Endodermal cell (in vitro differentiated cells): ENCODE results near the gene TMEM134. TPM values are rescaled to one million over a fixed set of nuclear protein-coding genes. Genes with fewer than 3 reads are reported as not detected.

Experiments used
- DNase-seq: peaks from one replicate; pipeline ENCODE4 v3.0.0-alpha.2; 2017
- H3K27ac ChIP-seq: 2 replicates; pipeline ENCODE4 v1.5.1; 2013; ENCODE audit warnings: mild to moderate bottlenecking, low read depth, low read length, moderate library complexity
- H3K27me3 ChIP-seq: 2 replicates; pipeline ENCODE4 v1.6.1; 2013; ENCODE audit warnings: mild to moderate bottlenecking, low read length, moderate library complexity; ENCODE audit not compliant: insufficient read depth, control insufficient read depth, poor library complexity, severe bottlenecking
- H3K36me3 ChIP-seq: 2 replicates; pipeline ENCODE4 v1.7.0; 2013; ENCODE audit warnings: mild to moderate bottlenecking, low read length, moderate library complexity; ENCODE audit not compliant: control insufficient read depth, insufficient read depth
- H3K4me1 ChIP-seq: one replicate; pipeline ENCODE4 v1.7.0; 2013; ENCODE audit warnings: low read length; ENCODE audit not compliant: control insufficient read depth, insufficient read depth
- H3K4me3 ChIP-seq: 2 replicates; pipeline ENCODE4 v1.5.1; 2013; ENCODE audit warnings: mild to moderate bottlenecking, low read length, moderate library complexity
- H3K9ac ChIP-seq: 2 replicates; pipeline ENCODE4 v1.6.1; 2013; ENCODE audit warnings: mild to moderate bottlenecking, low read length, moderate library complexity; ENCODE audit not compliant: poor library complexity, severe bottlenecking; ENCODE audit errors: extremely low read depth
- H3K9me3 ChIP-seq: 2 replicates; pipeline ENCODE4 v1.6.1; 2013; ENCODE audit warnings: mild to moderate bottlenecking, low read length, moderate library complexity; ENCODE audit not compliant: control insufficient read depth
- H3K27ac Mint-ChIP-seq: 2 replicates; pipeline ENCODE4 v1.8.0; 2020; ENCODE audit warnings: mixed read lengths
- H3K27me3 Mint-ChIP-seq: 2 replicates; pipeline ENCODE4 v1.8.0; 2021; ENCODE audit warnings: mild to moderate bottlenecking, mixed read lengths; ENCODE audit not compliant: insufficient read depth
- H3K36me3 Mint-ChIP-seq: 2 replicates; pipeline ENCODE4 v1.8.0; 2020; ENCODE audit warnings: low read depth, mixed read lengths
- H3K4me1 Mint-ChIP-seq: 2 replicates; pipeline ENCODE4 v1.8.0; 2020; ENCODE audit warnings: mixed read lengths
- H3K4me3 Mint-ChIP-seq: 2 replicates; pipeline ENCODE4 v1.8.0; 2020; ENCODE audit warnings: mild to moderate bottlenecking, moderate library complexity, mixed read lengths
- H3K9me3 Mint-ChIP-seq: 2 replicates; pipeline ENCODE4 v1.8.0; 2020; ENCODE audit warnings: mild to moderate bottlenecking, mixed read lengths
- CTCF ChIP-seq: fragments of 200-600 bp; sonication (generic); conservative IDR thresholded peaks from 2 replicates; pipeline ENCODE4 v1.5.0; 2021; ENCODE audit warnings: antibody characterized with exemption, mild to moderate bottlenecking
- WGBS, 2 experiments: methylation state at CpG; one replicate each; pipeline versions ENCODE4 v1.1.5 to v1.1.7; 2013; ENCODE audit warnings: missing lambda C conversion rate in 2 of 2, mixed read lengths in 1 of 2; ENCODE audit not compliant: insufficient coverage in 1 of 2, insufficient read length in 1 of 2; 5-methylcytosine and 5-hydroxymethylcytosine counted together
- total RNA-seq, 2 donors: library from RNA; stranded (reverse); fragmentation: NEBNext Ultra II Directional in 1 of 2; extraction: Animal tissue kit (Norgen Biotek cat#: 25700) in 1 of 2; gene quantifications; 2 replicates in 1 of 2; 3 replicates in 1 of 2; pipeline ENCODE4 v1.2.1, GENCODE V29; 2021

TMEM134 gene
- total RNA-seq, 2 donors from 2014 or later, result 67.4 to 87.8 TPM

- no peak for DNase-seq
- peaks cover 3% of the 10 kb centered on the region for H3K4me1 Mint-ChIP-seq
- WGBS, 2 experiments, result 95 to 97% methylated on average over 10 to 22 of the region's 22 CpGs
- no peak overlapping the region for H3K4me3 ChIP-seq
- H3K27ac ChIP-seq, result no peak overlapping the region
- no peaks in the 10 kb centered on the region for H3K9me3 ChIP-seq
- H3K9me3 Mint-ChIP-seq, result no peaks in the 10 kb centered on the region
- H3K27ac Mint-ChIP-seq, result no peak overlapping the region
- H3K36me3 ChIP-seq, result peaks cover 40% of the 10 kb centered on the region
- no peaks in the 10 kb centered on the region for H3K27me3 Mint-ChIP-seq
- peaks cover 25% of the 10 kb centered on the region for H3K36me3 Mint-ChIP-seq
- TF ChIP-seq CTCF, result no peak
- no peaks in the 10 kb centered on the region for H3K27me3 ChIP-seq
- no peak overlapping the region for H3K4me3 Mint-ChIP-seq
- no peak overlapping the region for H3K9ac ChIP-seq
- no peaks in the 10 kb centered on the region for H3K4me1 ChIP-seq
These were observed 35.3 kb downstream of the TMEM134 start for GRCh38 chr11:67433536-67434394.

GRCh38 chr11:67432655-67433349 lies 36.2 kb downstream of the TMEM134 start:
- Histone ChIP-seq H3K36me3 (peaks cover 37% of the 10 kb centered on the region), H3K27ac (no peak overlapping the region), H3K9me3 (no peaks in the 10 kb centered on the region), H3K9ac (no peak overlapping the region), H3K4me1 (peaks cover 3% of the 10 kb centered on the region), H3K4me3 (no peak overlapping the region), H3K27me3 (no peaks in the 10 kb centered on the region)
- H3K4me1 Mint-ChIP-seq, result peaks cover 3% of the 10 kb centered on the region
- peaks cover 25% of the 10 kb centered on the region for H3K36me3 Mint-ChIP-seq
- no peak for TF ChIP-seq CTCF
- H3K4me3 Mint-ChIP-seq, result no peak overlapping the region
- 91 to 94% methylated on average over 12 to 21 of the region's 22 CpGs for WGBS, 2 experiments
- H3K9me3 Mint-ChIP-seq, result no peaks in the 10 kb centered on the region
- H3K27ac Mint-ChIP-seq, result no peak overlapping the region
- H3K27me3 Mint-ChIP-seq, result no peaks in the 10 kb centered on the region
- DNase-seq, result no peak

DNA sequence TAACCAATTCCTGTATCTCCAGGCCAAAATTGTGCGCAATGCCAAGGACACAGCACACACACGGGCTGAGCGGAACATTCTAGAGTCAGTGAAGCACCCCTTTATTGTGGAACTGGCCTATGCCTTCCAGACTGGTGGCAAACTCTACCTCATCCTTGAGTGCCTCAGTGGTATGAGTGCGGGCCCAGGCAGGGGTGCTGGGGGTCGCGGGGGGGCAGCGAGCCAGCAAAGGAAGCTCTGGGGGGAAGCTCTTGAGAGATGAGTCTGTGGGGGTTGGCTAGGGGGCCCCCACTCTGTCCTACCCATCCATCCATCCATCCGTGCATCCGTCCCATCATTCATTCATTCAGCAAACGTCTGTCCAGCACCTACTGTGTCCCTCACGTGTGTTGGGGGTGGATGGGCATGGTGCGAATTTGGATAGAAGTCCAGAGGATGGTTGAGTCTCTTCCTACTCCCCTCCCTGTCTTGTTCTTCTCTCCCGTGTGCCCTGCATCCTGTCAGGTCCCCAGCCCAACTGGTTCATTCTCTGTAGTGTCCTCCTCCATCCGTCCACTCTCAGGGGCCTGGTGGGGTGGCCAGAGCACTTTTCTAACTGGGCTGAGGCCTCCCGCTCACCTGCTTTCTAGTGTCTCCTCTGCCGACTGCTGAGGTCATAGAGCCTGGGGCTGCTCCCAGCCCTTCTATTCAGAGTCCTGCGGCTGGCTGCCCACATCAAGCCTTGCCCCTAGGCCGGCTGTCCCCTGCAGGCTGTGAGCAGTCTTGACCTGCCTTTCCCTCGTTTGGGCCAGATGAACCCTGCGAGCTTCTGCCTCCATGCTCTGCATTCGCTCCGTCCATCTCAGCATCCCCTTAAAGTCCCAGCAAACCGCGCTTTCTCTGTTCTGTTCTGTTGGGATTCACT lies 37.5 kb downstream of the TMEM134 start:
- Histone ChIP-seq H3K9me3 (no peaks in the 10 kb centered on the region), H3K4me1 (peaks cover 3% of the 10 kb centered on the region), H3K27ac (no peak overlapping the region), H3K36me3 (peaks cover 30% of the 10 kb centered on the region), H3K4me3 (no peak overlapping the region), H3K9ac (no peak overlapping the region), H3K27me3 (no peaks in the 10 kb centered on the region)
- Mint-ChIP-seq H3K36me3 (peaks cover 25% of the 10 kb centered on the region), H3K4me3 (no peak overlapping the region), H3K27ac (peak overlapping the region; percentile 74), H3K4me1 (peaks cover 4% of the 10 kb centered on the region), H3K27me3 (no peaks in the 10 kb centered on the region), H3K9me3 (no peaks in the 10 kb centered on the region)
- TF ChIP-seq CTCF, result no peak
- no peak for DNase-seq
- 88 to 92% methylated on average over 17 to 22 of the region's 24 CpGs for WGBS, 2 experiments
